Stimulated activated memory B cell treated with anti-CD40 and anti-IgM and Interleukin-4, amounts not matched to agents 10 μg/mL and 1 μg/mL and 100 μg/mL, for 72 hours (primary cell): ENCODE data around the gene OTOGL.

ENCODE experiments used
- ATAC-seq: fragments of 150-1000 bp; cut with Tn5 transposase; 2 replicates; pipeline ENCODE4 v1.10.0; 2021
- H3K27ac Mint-ChIP-seq: one replicate; pipeline ENCODE4 v1.8.0; 2022; ENCODE audit warnings: mild to moderate bottlenecking, mixed read lengths
- H3K27me3 Mint-ChIP-seq: one replicate; pipeline ENCODE4 v1.8.0; 2022; ENCODE audit warnings: mixed read lengths
- H3K36me3 Mint-ChIP-seq: one replicate; pipeline ENCODE4 v1.8.0; 2022; ENCODE audit warnings: mixed read lengths
- H3K4me1 Mint-ChIP-seq: one replicate; pipeline ENCODE4 v1.8.0; 2022; ENCODE audit warnings: mixed read lengths
- H3K4me3 Mint-ChIP-seq: one replicate; pipeline ENCODE4 v1.8.0; 2022; ENCODE audit warnings: mild to moderate bottlenecking, moderate library complexity, mixed read lengths
- H3K9me3 Mint-ChIP-seq: one replicate; pipeline ENCODE4 v1.8.0; 2022; ENCODE audit warnings: mixed read lengths

OTOGL gene

GRCh38 chr12:80415466-80415865 is 316.1 kb downstream of the OTOGL start:
- no peak for ATAC-seq
- Mint-ChIP-seq H3K36me3 (no peaks in the 10 kb centered on the region), H3K4me3 (no peak overlapping the region), H3K9me3 (no peaks in the 10 kb centered on the region), H3K27me3 (no peaks in the 10 kb centered on the region), H3K4me1 (no peaks in the 10 kb centered on the region), H3K27ac (no peak overlapping the region)

- Mint-ChIP-seq H3K4me1 (no peaks in the 10 kb centered on the region), H3K9me3 (no peaks in the 10 kb centered on the region), H3K27me3 (no peaks in the 10 kb centered on the region), H3K27ac (no peak overlapping the region), H3K36me3 (no peaks in the 10 kb centered on the region), H3K4me3 (no peak overlapping the region)
- peak; percentile 43 for ATAC-seq
Observed at GRCh38 chr12:80419644-80420043, 320.3 kb downstream of the OTOGL start.

- Mint-ChIP-seq H3K4me1 (no peaks in the 10 kb centered on the region), H3K36me3 (no peaks in the 10 kb centered on the region), H3K9me3 (no peaks in the 10 kb centered on the region), H3K27ac (no peak overlapping the region), H3K27me3 (no peaks in the 10 kb centered on the region), H3K4me3 (no peak overlapping the region)
- ATAC-seq: no peak
Observed at GRCh38 chr12:80420075-80420474, 320.7 kb downstream of the OTOGL start.

- H3K4me1 Mint-ChIP-seq: no peaks in the 10 kb centered on the region
- no peaks in the 10 kb centered on the region for H3K9me3 Mint-ChIP-seq
- no peak overlapping the region for H3K27ac Mint-ChIP-seq
- no peak overlapping the region for H3K4me3 Mint-ChIP-seq
- ATAC-seq: no peak
- no peaks in the 10 kb centered on the region for H3K36me3 Mint-ChIP-seq
- H3K27me3 Mint-ChIP-seq: no peaks in the 10 kb centered on the region
Observed at GRCh38 chr12:80422550-80422949, 323.2 kb downstream of the OTOGL start.
